Measurements from ENCODE around the gene ERFE. TPM values are rescaled to one million over a fixed set of nuclear protein-coding genes. Genes with fewer than 3 reads are reported as not detected.

The ERFE gene
- total and polyA plus RNA-seq, 2 donors (not counting 1 experiment from before 2014, with no cell fraction given) = 0.17 TPM; not detected in 1

- Histone ChIP-seq H3K4me2 (replicated peaks; ENCODE audit: low read depth, low read length, poor library complexity, severe bottlenecking) (no peak overlapping the region), H2AFZ (ENCODE audit: insufficient read depth, low read depth, low read length, poor library complexity, severe bottlenecking) (no peak overlapping the region), H3K27ac (ENCODE audit: low read length in 2 of 2) (no peak overlapping the region), H3K36me3 (replicated peaks in 1 of 2; ENCODE audit: control extremely low read depth in 1 of 2, control insufficient read depth in 1 of 2, extremely low read depth in 1 of 2, insufficient read depth in 2 of 2, low read length in 1 of 2) (no peaks in the 10 kb centered on the region), H4K20me1 (ENCODE audit: control insufficient read depth, insufficient read depth, low read length, poor library complexity, severe bottlenecking) (no peaks in the 10 kb centered on the region), H3K9ac (ENCODE audit: low read length) (no peak overlapping the region), H3K79me2 (ENCODE audit: control insufficient read depth, insufficient read depth, low read length) (no peaks in the 10 kb centered on the region), H3K9me3 (ENCODE audit: control extremely low read depth in 1 of 3, control insufficient read depth in 2 of 3, insufficient read depth in 1 of 3, low read length in 2 of 3) (no peaks in the 10 kb centered on the region), H3K4me1 (ENCODE audit: control insufficient read depth in 2 of 2, insufficient read depth in 2 of 2, low read length in 2 of 2) (peaks cover 0 to 5% of the 10 kb centered on the region in 2 donors), H3K4me3 (ENCODE audit: control extremely low read depth in 1 of 5, extremely low read depth in 1 of 5, insufficient read depth in 1 of 5, low read depth in 2 of 5, low read length in 4 of 5) (no peak overlapping the region), H3K27me3 (replicated peaks in 1 of 4; ENCODE audit: control extremely low read depth in 1 of 4, control insufficient read depth in 3 of 4, insufficient read depth in 4 of 4, low read length in 3 of 4) (no peaks in the 10 kb centered on the region)
- Mint-ChIP-seq H3K27ac (no peak overlapping the region), H3K4me1 (no peaks in the 10 kb centered on the region), H3K27me3 (no peaks in the 10 kb centered on the region), H3K4me3 (no peak overlapping the region), H3K9me3 (ENCODE audit: insufficient read depth) (no peaks in the 10 kb centered on the region)
- CTCF ChIA-PET = no interaction called here
- intact Hi-C loops (cut with micrococcal nuclease) = no loop called here
- WGBS (ENCODE audit: insufficient coverage) = 93% methylated on average over 28 of the region's 28 CpGs
- no peak for ATAC-seq (ENCODE audit: low read depth)
- DNase-seq = no peak
- TF ChIP-seq CTCF (IDR thresholded peaks at IDR 0.05) (no peak), EZH2 (IDR thresholded peaks at IDR 0.05; ENCODE audit: borderline replicate concordance, insufficient read depth, low read depth, low read length, poor library complexity, severe bottlenecking) (no peak)
- POLR2A ChIA-PET = no interaction called here
Measured at GRCh38 chr2:238130111-238130695, 28.6 kb upstream of the ERFE start.

DNA sequence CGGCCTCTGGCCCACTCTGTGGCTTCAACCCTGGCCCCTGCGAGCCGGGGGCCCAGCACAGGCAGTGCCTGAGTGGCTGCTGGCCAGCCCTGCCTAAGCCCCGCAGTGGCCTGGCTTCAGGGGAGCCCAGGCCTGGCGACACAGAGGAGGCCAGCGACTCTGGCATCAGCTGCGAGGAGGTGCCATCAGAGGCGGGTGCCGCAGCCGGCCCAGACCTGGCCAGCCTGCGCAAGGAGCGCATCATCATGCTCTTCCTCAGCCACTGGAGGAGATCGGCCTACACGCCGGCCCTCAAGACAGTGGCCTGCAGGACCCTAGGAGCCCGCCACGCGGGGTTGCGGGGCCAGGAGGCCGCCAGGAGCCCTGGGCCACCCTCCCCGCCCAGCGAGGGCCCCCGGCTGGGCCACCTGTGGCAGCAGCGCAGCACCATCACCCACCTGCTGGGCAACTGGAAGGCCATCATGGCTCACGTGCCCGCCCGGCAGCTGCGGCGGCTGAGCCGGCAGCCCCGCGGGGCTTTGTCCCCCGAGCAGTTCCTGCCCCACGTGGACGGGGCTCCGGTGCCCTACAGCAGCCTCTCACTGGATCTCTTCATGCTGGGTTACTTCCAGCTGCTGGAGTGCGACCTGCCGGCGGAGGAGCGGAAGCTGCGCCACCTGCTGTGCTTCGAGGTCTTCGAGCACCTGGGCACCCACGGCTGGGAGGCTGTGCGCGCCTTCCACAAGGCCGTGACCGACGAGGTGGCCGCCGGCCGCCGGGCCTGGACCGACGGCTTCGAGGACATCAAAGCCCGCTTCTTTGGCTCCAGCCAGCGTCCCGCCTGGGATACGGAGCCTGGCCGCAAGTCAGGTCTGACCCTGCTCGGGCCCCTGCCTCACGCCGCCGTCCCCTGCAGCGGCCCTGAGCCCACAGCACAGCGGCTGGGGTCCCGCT is 27.8 kb upstream of the ERFE start:
- CTCF ChIA-PET = no interaction called here

More for the DNA sequence above, 27.8 kb upstream of the ERFE start:
- H3K27ac ChIP-seq (ENCODE audit: low read length in 2 of 2) = no peak overlapping the region
- intact Hi-C loops (cut with micrococcal nuclease) = no loop called here
- no peak overlapping the region for H3K4me3 ChIP-seq (ENCODE audit: control extremely low read depth in 1 of 5, extremely low read depth in 1 of 5, insufficient read depth in 1 of 5, low read depth in 2 of 5, low read length in 4 of 5)
- ATAC-seq (ENCODE audit: low read depth) = no peak
- H3K4me3 Mint-ChIP-seq = no peak overlapping the region
- H3K9ac ChIP-seq (ENCODE audit: low read length) = no peak overlapping the region
- H3K9me3 Mint-ChIP-seq (ENCODE audit: insufficient read depth) = no peaks in the 10 kb centered on the region
- WGBS (ENCODE audit: insufficient coverage) = 94% methylated on average over 68 of the region's 68 CpGs
- POLR2A ChIA-PET = no interaction called here
- H3K79me2 ChIP-seq (ENCODE audit: control insufficient read depth, insufficient read depth, low read length) = no peaks in the 10 kb centered on the region
- no peaks in the 10 kb centered on the region for H3K9me3 ChIP-seq (ENCODE audit: control extremely low read depth in 1 of 3, control insufficient read depth in 2 of 3, insufficient read depth in 1 of 3, low read length in 2 of 3)
- H3K4me1 Mint-ChIP-seq = no peaks in the 10 kb centered on the region
- no peaks in the 10 kb centered on the region for H3K27me3 ChIP-seq (replicated peaks in 1 of 4; ENCODE audit: control extremely low read depth in 1 of 4, control insufficient read depth in 3 of 4, insufficient read depth in 4 of 4, low read length in 3 of 4)
- H3K27ac Mint-ChIP-seq = no peak overlapping the region
- no peaks in the 10 kb centered on the region for H4K20me1 ChIP-seq (ENCODE audit: control insufficient read depth, insufficient read depth, low read length, poor library complexity, severe bottlenecking)
- H2AFZ ChIP-seq (ENCODE audit: insufficient read depth, low read depth, low read length, poor library complexity, severe bottlenecking) = no peak overlapping the region
- H3K36me3 ChIP-seq (replicated peaks in 1 of 2; ENCODE audit: control extremely low read depth in 1 of 2, control insufficient read depth in 1 of 2, extremely low read depth in 1 of 2, insufficient read depth in 2 of 2, low read length in 1 of 2) = no peaks in the 10 kb centered on the region
- H3K4me1 ChIP-seq (ENCODE audit: control insufficient read depth in 2 of 2, insufficient read depth in 2 of 2, low read length in 2 of 2) = peaks cover 0 to 5% of the 10 kb centered on the region in 2 donors
- no peak overlapping the region for H3K4me2 ChIP-seq (replicated peaks; ENCODE audit: low read depth, low read length, poor library complexity, severe bottlenecking)
- DNase-seq = no peak
- H3K27me3 Mint-ChIP-seq = no peaks in the 10 kb centered on the region
- TF ChIP-seq CTCF (IDR thresholded peaks at IDR 0.05) (no peak), EZH2 (IDR thresholded peaks at IDR 0.05; ENCODE audit: borderline replicate concordance, insufficient read depth, low read depth, low read length, poor library complexity, severe bottlenecking) (no peak)

Measured in B cell (primary cell).